Effector memory CD8-positive, alpha-beta T cell (primary cell): ENCODE data around the gene HENMT1.

Experiments used
- ATAC-seq: fragments of 150-1000 bp; cut with Tn5 transposase; replicated peaks from 2 replicates; pipeline ENCODE4 v1.10.0; 2021; ENCODE audit warnings: mild to moderate bottlenecking, moderate library complexity
- DNase-seq, 3 experiments: peaks; one replicate each; pipeline ENCODE4 v3.0.0; 2021
- H3K27ac Mint-ChIP-seq, 2 donors: one replicate each; pipeline ENCODE4 v1.8.0; 2022; ENCODE audit warnings: mild to moderate bottlenecking in 2 of 2, mixed read lengths in 2 of 2, moderate library complexity in 2 of 2
- H3K27me3 Mint-ChIP-seq, 2 donors: one replicate each; pipeline ENCODE4 v1.8.0; 2022; ENCODE audit warnings: mixed read lengths in 2 of 2
- H3K36me3 Mint-ChIP-seq: one replicate; pipeline ENCODE4 v1.8.0; 2022; ENCODE audit warnings: mild to moderate bottlenecking, moderate library complexity, mixed read lengths; ENCODE audit not compliant: insufficient read depth
- H3K4me1 Mint-ChIP-seq, 2 donors: one replicate each; pipeline ENCODE4 v1.8.0; 2022; ENCODE audit warnings: low read depth in 2 of 2, mixed read lengths in 2 of 2
- H3K4me3 Mint-ChIP-seq, 2 donors: one replicate each; pipeline ENCODE4 v1.8.0; 2022; ENCODE audit warnings: mild to moderate bottlenecking in 2 of 2, mixed read lengths in 2 of 2, moderate library complexity in 2 of 2
- H3K9me3 Mint-ChIP-seq, 2 donors: one replicate each; pipeline ENCODE4 v1.8.0; 2022; ENCODE audit warnings: mixed read lengths in 2 of 2

HENMT1 gene

DNA sequence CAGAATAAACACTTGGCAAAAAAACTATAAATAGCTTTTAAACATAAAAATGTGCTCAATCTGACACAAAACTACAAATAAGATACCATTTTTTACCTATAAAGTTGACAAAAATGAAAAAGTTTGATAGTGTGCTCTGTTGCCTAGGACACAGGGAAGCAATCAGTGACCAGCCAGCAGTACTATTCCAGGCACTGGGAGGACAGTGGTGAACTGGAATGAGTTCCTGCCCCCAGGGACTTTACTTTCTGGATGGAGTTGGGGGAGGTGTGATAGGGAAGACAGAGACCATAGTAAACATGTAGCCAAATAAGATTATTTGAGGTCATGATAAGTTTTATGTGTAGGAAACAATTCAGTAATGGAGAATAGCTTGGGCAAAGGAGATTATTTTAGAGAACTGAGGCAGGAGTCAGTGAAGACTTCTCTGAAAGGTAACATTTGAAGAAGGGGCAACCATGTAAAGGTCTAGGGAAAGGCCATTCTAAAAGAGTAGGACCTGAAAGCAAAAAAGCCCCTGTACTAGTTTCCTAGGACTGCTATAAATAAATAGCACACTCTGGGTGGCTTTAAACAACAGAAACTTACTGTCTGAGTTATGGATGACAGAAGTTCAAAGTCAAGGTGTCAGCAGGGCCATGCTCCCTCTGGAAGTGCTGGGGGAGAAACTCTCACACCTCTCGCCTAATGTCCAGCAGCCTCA is 59.0 kb downstream of the HENMT1 start:
- Mint-ChIP-seq H3K27ac (no peak overlapping the region), H3K9me3 (no peaks in the 10 kb centered on the region), H3K4me1 (peaks cover 4 to 10% of the 10 kb centered on the region in 2 donors), H3K27me3 (no peaks in the 10 kb centered on the region), H3K4me3 (no peak overlapping the region), H3K36me3 (peaks cover 12% of the 10 kb centered on the region)
- DNase-seq: no peak
- no peak for ATAC-seq

- H3K27me3 Mint-ChIP-seq: no peaks in the 10 kb centered on the region
- H3K4me3 Mint-ChIP-seq: no peak overlapping the region
- H3K27ac Mint-ChIP-seq: no peak overlapping the region
- ATAC-seq (no peak), DNase-seq (no peak)
- no peaks in the 10 kb centered on the region for H3K9me3 Mint-ChIP-seq
- H3K36me3 Mint-ChIP-seq: peaks cover 12% of the 10 kb centered on the region
- peaks cover 4 to 15% of the 10 kb centered on the region in 2 donors for H3K4me1 Mint-ChIP-seq
These were observed 60.4 kb downstream of the HENMT1 start for GRCh38 chr1:108600504-108600903.

- Mint-ChIP-seq H3K36me3 (peaks cover 7% of the 10 kb centered on the region), H3K4me1 (peaks cover 4 to 22% of the 10 kb centered on the region in 2 donors), H3K4me3 (no peak overlapping the region), H3K27me3 (no peaks in the 10 kb centered on the region), H3K9me3 (no peaks in the 10 kb centered on the region), H3K27ac (peak overlapping the region in 1 of 2 donors; percentile 41)
- ATAC-seq: no peak
- no peak for DNase-seq
These were observed 62.6 kb downstream of the HENMT1 start for GRCh38 chr1:108598340-108598739.
